Thyroid gland (tissue), 4 donors: ENCODE measurements around the gene PTPRG.

Source experiments
- CTCF ChIP-seq, 6 experiments: fragments of 200-600 bp in 3 of 6; fragments of 450-650 bp in 3 of 6; sonication (generic) in 3 of 6; IDR thresholded peaks; one replicate each; pipeline ENCODE4 v1.5.1; 2016 to 2019; ENCODE audit warnings: antibody characterized with exemption in 6 of 6, mild to moderate bottlenecking in 2 of 6, inconsistent platforms in 1 of 6, moderate library complexity in 1 of 6
- POLR2A ChIP-seq, 2 donors: fragments of 450-650 bp; IDR thresholded peaks; one replicate each; pipeline ENCODE4 v1.6.1; 2017; ENCODE audit warnings: antibody characterized with exemption in 2 of 2, mild to moderate bottlenecking in 2 of 2, moderate library complexity in 1 of 2

DNA sequence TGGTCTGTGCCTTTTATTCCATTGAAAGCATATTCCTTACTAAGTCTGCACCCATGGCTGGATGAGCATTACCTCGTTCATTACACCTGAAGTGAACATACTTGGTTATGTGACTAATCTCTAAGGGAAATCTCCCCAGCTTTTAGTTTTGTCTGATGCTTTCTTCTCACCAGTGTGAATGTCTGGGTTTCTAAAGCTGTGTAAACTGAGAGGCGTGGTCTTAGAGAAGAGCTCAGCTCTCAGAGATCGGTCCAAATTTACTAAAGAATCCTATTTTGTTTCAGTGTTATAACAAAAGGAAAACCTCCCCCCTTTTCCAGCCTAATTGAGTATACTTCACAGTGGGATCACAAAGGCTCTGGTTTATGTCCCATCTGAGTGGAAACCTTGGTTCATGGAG, 352.3 kb downstream of the PTPRG start:
- TF ChIP-seq POLR2A (IDR thresholded peaks at IDR 0.05) = no peak
- TF ChIP-seq CTCF (IDR thresholded peaks at IDR 0.05) = no peak
